Lower leg skin (tissue), 3 donors: ENCODE data around the gene PPP2R5D.

Source experiments
- POLR2A ChIP-seq, 2 donors: fragments of 450-650 bp; IDR thresholded peaks; one replicate each; pipeline ENCODE4 v1.6.1; 2016 to 2017; ENCODE audit warnings: antibody characterized with exemption in 2 of 2, mild to moderate bottlenecking in 1 of 2, moderate library complexity in 1 of 2
- TF ChIP-seq, protein P1 (sequence below), 3 donors: fragments of 450-650 bp; IDR thresholded peaks; one replicate each; pipeline ENCODE4 v1.5.1; 2016; ENCODE audit warnings: antibody characterized with exemption in 3 of 3, mild to moderate bottlenecking in 3 of 3, moderate library complexity in 2 of 3

DNA sequence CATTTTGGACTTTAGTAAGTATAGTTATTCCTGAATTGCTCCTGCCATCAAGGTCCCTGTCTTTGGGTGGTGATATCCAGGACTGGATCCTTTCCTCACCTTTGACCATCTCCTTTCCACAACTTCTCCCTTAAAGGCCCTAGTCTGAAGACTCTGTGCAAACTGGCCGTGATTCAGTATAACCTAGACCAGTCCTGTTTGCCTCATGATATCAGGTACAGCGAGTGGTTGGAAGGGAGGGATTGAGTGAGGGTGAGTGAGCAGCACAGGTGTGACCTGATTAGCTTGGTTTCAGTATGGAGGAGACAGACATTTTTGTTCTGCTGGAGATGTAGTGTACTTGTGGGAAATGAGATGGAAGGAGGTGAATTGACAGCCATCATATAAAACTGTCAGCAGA is 34.8 kb downstream of the PPP2R5D start:
- no peak for TF ChIP-seq POLR2A (IDR thresholded peaks at IDR 0.05)
- TF ChIP-seq, protein P1, sequence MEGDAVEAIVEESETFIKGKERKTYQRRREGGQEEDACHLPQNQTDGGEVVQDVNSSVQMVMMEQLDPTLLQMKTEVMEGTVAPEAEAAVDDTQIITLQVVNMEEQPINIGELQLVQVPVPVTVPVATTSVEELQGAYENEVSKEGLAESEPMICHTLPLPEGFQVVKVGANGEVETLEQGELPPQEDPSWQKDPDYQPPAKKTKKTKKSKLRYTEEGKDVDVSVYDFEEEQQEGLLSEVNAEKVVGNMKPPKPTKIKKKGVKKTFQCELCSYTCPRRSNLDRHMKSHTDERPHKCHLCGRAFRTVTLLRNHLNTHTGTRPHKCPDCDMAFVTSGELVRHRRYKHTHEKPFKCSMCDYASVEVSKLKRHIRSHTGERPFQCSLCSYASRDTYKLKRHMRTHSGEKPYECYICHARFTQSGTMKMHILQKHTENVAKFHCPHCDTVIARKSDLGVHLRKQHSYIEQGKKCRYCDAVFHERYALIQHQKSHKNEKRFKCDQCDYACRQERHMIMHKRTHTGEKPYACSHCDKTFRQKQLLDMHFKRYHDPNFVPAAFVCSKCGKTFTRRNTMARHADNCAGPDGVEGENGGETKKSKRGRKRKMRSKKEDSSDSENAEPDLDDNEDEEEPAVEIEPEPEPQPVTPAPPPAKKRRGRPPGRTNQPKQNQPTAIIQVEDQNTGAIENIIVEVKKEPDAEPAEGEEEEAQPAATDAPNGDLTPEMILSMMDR (IDR thresholded peaks at IDR 0.05) = no peak
